HEK293T (cell line): ENCODE results near the gene DDX10.

Experiments used
- FOXA1 ChIP-seq: fragments of 450-650 bp; IDR thresholded peaks from 2 replicates; pipeline ENCODE4 v1.6.1; 2016; ENCODE audit warnings: mild to moderate bottlenecking
- FOXM1 ChIP-seq: fragments of 450-650 bp; IDR thresholded peaks from 2 replicates; pipeline ENCODE4 v1.6.1; 2017; ENCODE audit warnings: mild to moderate bottlenecking, borderline replicate concordance
- SUZ12 ChIP-seq: fragments of 450-650 bp; IDR thresholded peaks from 2 replicates; pipeline ENCODE4 v1.6.1; 2016; ENCODE audit warnings: mild to moderate bottlenecking

DNA sequence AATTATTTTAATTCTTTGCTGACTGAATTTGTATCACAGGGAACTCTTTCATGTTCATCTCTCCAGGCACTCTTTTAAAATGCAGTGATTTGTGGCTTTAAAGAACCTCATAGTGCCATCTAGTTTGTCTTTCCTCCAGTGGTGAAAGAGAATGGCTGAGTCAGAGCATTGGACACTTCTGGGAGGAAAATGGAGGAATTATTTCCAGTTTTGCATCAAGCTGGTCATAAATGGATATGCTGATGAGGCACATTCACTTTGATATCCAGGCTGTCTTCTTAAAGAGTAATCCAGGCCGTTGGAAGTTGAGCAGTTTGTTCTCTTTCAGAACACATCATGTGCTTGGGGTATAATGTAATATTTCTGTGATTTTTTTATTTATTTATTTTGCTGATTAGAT lies 273.7 kb downstream of the DDX10 start:
- no peak for TF ChIP-seq SUZ12
- no peak for TF ChIP-seq FOXA1
- no peak for TF ChIP-seq FOXM1
